AG08396 (cell line): ENCODE results near the gene LIX1L.
A peak's percentile ranks its signal among the peaks of the same experiment; 100 is the strongest.

Source experiments
- DNase-seq: peaks from one replicate; pipeline ENCODE4 v3.0.0; 2012; ENCODE audit warnings: low spot score, mixed read lengths

Gene LIX1L

GRCh38 chr1:145963265-145964019, 5.6 kb upstream of the LIX1L start:
- DNase-seq, result peak; percentile 67

- DNase-seq, result peak; percentile 79
Observed at GRCh38 chr1:145962157-145963102, 4.6 kb upstream of the LIX1L start.

DNA sequence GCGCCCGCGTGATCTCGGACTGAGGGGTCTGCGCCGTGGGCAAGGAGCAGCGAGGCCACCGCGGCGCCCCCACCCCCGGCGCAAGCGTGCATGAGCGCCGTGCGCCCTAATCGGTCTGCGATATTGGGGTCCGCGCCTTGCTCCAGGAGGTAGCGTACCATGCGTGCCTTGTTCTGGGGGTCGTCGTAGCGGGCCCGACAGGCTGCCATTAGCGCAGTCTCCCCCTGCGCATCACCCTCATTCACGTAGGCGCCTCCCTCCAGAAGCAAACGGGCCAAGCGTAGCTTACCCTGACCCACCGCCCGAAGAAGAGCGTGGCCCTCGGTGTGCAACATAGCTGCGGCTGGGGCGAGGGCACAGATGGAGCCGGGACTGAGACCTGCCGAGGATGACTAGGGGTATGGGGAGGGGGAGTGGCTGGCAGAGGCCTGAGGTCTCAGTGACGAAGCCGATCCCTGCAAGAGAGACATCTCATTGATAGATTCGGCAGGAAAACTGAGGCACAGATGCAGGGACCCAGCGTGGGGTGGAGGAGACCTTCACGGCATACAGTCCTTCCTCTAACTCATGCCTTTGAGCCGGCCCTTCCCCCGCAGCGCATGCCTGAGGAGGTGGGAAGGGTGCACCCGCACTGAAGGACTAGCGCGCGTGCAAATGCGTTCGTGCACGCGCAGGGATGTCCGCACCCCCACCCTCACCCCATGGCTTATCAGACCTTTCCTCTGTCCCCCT, 3.8 kb upstream of the LIX1L start:
- DNase-seq, result peak; percentile 56

- no peak for DNase-seq
Observed at GRCh38 chr1:145961109-145961424, 3.2 kb upstream of the LIX1L start.

GRCh38 chr1:145960468-145961108, 2.8 kb upstream of the LIX1L start:
- DNase-seq, result peak; percentile 80

GRCh38 chr1:145959957-145960467, 2.2 kb upstream of the LIX1L start:
- no peak for DNase-seq

- DNase-seq, result no peak
Observed at GRCh38 chr1:145959333-145959732, 1.5 kb upstream of the LIX1L start.

DNA sequence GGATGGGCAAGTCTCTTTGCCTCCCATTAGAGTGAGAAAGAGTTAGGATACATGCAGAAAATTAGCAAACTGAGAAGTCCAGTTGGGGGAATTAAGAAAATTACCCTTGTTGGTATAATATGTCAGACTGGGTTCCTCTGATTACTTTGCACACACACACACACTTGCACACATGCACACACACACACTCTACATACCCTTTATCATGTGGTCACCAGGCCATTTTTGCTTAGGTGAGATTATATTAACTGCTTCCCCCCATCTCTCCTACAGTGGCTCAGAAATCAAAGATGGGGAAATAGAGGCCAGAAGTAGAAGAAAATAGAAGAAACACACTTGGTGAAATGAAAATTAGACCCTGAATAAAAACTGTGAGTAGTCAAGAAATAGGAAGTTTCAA, 917 bp upstream of the LIX1L start:
- no peak for DNase-seq

GRCh38 chr1:145956781-145957442, 905 bp downstream of the LIX1L start:
- DNase-seq, result no peak

DNA sequence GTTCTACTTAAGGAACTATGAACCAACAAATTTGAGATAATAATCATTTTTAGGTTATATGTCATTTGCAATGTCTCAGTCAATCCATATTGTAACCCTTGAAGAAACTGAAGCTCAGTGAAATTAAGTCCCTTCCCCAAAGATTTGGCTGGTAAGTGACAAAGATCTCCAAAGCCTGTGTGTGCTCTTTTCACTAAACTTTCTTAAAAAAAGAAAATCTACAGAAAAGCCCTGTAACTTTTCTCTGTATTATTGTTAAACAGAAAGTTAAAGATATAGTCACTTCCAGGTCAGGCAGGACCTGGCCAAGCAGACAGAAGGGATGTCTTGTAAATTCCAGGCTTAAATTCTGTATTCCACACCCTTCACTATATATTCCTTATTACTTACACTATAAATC, 1.5 kb downstream of the LIX1L start:
- DNase-seq, result no peak

DNA sequence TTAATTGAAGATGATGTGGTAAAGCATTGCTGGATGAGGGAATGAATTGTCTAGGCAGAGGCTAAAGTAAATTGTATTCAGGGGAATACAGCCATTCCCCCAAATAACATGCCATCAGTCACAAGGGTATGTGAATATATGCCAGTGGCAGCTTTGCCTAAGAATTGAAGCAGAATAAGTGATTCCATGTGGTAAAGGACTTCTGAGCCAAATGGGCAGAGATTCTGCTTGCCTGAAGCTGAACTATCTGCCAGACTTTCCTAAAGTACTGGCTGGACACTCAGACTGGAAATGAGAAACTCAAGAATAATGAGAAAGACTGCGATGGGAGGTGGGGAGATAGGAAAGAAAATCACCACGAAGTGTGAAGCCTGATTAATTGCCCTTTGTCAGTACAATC, 2.4 kb downstream of the LIX1L start:
- DNase-seq, result no peak

- no peak for DNase-seq
Observed at GRCh38 chr1:145953861-145954260, 4.0 kb downstream of the LIX1L start.

GRCh38 chr1:145952903-145953302, 4.9 kb downstream of the LIX1L start:
- no peak for DNase-seq

DNA sequence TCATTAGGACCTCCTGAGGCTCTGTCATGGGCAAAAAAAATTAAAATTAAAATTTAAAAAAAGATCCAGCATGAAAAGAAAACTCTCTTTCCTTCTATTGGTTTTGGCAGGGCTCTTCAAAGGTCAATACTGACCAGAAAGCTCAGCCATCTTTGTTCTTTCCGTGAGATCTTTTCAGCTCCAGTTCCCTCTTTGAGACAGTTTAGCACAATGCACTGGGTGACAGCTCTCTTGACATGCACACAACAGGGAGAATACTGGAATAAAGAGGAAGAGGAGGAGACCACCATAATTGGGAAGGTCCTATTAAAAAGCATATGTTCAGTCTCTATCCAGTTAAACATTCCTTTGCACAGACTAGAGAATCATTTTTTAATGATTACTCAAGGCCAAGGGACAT, 6.3 kb downstream of the LIX1L start:
- DNase-seq, result no peak

DNA sequence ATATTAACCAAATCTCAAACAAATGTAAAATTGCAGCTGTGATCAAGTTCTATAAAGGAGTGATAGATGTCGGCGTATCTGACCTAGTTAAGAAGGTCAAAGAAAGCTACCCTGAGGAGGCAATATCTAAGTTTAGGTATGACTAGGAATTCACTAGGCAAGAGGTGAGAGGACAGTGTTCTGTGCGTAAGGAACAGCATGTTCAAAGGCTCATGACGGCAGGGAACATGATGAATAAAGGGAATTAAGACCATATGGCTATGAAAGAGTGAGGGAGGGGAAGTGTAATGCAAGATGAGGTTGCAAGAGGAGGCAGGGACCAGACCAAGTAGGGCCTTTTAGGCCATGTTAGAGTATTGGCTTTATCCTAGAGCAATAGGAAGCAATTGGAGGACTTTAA, 8.6 kb downstream of the LIX1L start:
- no peak for DNase-seq

- DNase-seq, result no peak
Observed at GRCh38 chr1:145947551-145947950, 10.3 kb downstream of the LIX1L start.

DNA sequence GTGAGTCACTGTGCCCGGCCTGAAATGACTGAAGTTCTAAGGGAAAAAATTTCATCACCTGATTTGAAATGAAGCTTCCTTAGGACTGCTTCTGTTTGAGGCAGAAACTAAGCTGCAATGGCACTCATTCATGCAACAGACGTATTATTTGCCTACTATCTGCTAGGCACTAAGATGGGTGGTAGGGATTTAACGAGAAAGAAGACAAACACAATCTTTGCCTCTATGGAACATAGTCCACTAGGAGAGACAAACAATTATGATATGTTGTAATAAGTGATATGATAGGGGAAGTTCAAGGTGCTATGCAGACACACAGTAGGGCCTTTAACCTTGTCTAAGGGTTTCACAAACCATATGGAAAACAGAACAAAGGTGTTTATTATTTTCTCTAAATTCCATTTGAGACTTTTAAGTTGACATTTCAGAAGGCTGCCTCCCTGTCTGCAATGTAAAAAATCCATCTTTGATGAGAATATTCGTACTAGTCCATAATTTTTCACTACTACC, 11.3 kb downstream of the LIX1L start:
- DNase-seq, result no peak

DNA sequence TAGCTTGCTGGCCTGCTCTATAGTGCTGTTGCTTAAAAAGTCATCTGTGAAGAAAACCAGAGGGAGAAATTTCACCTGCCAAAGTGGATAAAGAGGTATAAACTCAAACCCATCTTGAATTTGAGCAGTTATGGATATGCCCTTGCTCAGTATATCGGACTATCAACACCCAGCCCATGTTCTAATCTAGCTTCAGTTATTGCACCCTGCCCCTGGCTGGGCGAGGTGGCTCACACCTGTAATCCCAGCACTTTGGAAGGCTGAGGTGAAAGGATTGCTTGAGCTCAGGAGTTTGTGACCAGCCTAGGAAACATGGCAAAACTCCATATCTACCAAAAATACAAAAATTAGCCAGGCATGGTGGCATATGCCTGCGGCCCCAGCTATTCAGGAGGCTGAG, 13.3 kb downstream of the LIX1L start:
- DNase-seq, result no peak

DNA sequence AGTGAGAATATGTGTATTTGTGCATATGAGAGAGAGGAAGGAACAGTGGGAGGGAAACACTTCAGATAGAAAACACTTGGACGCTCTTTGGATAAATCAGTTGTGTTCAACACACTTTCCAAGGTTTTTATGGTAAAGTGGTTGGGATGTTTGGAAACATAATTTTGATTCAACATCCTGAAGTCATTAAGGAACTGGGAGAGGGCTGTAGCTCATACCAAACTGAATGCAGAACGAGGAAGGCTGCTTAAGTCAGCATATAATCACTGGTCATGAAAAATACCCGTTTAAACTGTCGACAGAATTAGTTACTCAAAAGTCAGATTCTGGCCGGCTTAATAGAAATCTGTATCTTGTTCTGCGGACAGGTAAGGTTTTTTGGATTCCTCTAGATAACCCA, 14.9 kb downstream of the LIX1L start:
- no peak for DNase-seq

GRCh38 chr1:145942405-145942804, 15.4 kb downstream of the LIX1L start:
- DNase-seq, result no peak

GRCh38 chr1:145937436-145937835, 20.4 kb downstream of the LIX1L start:
- no peak for DNase-seq
